Hematopoietic multipotent progenitor cell treated with erythropoietin and hydrocortisone succinate and interleukin-3 and kit ligand, for 4 days (in vitro differentiated cells): Measurements from ENCODE around the gene MYO3B.

ENCODE experiments used
- DNase-seq: peaks from one replicate; pipeline ENCODE4 v3.0.0-alpha.2; 2015

Gene MYO3B

GRCh38 chr2:170241756-170242155 lies 63.8 kb downstream of the MYO3B start:
- no peak for DNase-seq

GRCh38 chr2:170243118-170243837 lies 65.3 kb downstream of the MYO3B start:
- DNase-seq, result peak; percentile 51

DNA sequence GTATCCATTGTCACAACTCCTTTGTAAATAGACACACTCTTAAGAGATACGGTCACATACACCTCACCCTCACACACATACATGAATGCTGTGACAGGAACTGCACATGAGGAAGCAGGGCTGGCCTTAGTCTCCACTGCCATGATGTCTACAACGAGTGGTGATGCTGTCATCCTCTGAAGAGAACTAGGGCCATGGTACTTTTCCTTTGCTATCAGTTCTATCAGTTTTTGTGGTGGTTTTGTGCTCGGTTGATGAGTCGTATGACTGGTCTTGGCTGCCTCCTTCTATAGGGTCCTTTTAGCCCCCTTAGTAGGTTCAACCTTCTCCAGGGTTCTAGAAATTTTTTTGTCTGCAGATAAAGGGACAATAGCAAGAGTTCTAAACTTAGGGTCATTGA lies 66.0 kb downstream of the MYO3B start:
- DNase-seq, result peak; percentile 24

- DNase-seq, result no peak
Measured at GRCh38 chr2:170244555-170244954, 66.6 kb downstream of the MYO3B start.

DNA sequence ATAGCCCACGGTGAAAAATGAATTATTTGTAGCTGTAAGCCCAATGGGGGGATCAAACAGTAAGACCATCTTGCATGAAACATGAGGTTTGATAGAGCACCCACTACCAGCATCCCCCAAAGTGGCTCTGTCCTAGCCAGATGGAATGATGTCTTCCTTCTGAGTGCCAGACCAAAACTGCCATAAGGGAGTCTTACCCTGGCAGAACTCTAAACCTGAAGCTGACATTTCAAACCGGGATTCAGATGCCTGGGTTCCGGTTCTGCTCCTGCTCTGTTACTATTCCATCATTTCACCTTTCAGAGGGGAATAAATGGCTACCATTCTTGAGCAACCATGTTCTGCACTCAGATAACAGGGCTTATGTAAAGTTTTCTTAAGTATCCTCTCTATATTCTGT lies 67.4 kb downstream of the MYO3B start:
- no peak for DNase-seq

DNA sequence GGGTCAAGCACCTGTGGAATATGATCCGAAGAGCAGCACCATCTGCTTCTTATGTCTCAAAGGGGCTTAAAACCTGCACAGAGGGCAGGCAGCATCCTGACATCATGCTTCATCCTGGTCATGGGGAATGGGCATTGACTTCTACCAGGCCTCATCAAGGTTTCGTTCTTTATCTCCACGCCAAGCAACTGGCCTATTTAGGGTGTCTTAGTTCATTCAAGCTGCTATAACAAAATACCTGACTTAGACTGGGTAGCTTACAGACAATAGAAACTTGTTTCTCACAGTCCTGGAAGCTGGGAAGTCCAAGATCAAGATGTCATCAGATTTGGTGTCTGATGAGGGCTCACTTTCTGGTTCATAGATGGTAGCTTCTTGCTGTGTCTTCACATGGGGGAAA lies 69.4 kb downstream of the MYO3B start:
- no peak for DNase-seq

- no peak for DNase-seq
Measured at GRCh38 chr2:170247882-170248393, 70.0 kb downstream of the MYO3B start.

GRCh38 chr2:170248574-170249393 lies 70.8 kb downstream of the MYO3B start:
- peak; percentile 13 for DNase-seq

GRCh38 chr2:170249761-170250160 lies 71.8 kb downstream of the MYO3B start:
- no peak for DNase-seq

- no peak for DNase-seq
Measured at GRCh38 chr2:170250584-170250983, 72.6 kb downstream of the MYO3B start.

DNA sequence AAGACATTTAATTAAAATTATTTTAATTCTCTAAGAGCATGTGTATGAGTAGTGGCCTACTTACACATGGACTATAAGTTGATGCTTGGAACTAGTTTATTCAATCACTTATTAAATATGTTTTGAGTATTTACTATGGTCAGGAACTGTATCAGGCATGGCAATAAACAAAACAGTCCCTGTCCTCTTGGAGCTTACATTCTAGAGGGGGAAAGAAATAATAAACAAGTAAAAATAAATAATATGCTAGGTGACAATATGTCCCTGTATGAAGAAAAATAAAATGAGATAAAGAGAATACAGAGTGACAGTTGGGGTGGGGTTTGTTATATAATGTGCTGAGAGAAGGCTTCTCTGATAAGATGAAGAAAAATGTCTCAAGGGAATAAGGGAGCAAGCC lies 74.5 kb downstream of the MYO3B start:
- DNase-seq, result peak; percentile 15

- no peak for DNase-seq
Measured at GRCh38 chr2:170253721-170254230, 75.8 kb downstream of the MYO3B start.

DNA sequence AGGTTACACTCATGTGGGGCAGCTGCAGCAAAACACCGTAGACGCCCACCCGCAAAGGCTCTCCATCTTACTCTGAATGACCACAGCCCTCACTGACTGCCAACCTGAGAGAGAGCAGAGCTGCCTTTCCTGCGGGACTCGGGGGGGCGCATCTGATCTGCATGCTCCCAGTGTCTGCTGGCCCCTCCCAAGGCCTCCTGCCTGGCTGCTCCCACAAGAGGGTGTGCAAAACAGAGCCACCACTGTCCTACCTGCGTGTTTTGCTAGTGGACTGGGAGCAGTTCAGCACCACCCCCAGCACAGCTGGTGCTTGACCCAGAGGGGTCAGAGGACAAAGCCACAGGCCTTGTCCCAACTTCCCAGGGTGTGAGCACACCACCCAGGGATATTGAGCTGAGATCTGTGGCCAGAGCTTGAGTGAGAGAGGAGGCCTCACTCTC lies 76.4 kb downstream of the MYO3B start:
- DNase-seq, result no peak

DNA sequence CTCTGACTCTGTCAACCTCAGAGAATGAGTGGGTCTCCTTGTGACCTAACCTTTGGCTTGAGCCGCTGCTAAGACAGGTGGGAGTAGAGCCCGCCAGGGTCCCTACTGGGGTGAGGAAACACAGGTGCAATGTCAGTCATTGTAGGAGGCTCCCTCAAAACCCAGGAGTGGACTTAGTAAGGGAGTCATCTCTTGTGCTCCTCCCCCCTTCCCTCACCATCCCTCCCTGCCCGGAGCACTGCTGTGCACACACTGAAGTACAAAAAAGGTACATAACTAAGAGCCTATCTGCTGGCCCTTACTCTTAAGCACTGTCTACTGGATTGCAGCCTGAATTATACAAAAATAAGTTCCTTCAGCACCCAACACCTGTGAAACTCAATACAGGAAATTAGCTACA lies 77.2 kb downstream of the MYO3B start:
- no peak for DNase-seq

DNA sequence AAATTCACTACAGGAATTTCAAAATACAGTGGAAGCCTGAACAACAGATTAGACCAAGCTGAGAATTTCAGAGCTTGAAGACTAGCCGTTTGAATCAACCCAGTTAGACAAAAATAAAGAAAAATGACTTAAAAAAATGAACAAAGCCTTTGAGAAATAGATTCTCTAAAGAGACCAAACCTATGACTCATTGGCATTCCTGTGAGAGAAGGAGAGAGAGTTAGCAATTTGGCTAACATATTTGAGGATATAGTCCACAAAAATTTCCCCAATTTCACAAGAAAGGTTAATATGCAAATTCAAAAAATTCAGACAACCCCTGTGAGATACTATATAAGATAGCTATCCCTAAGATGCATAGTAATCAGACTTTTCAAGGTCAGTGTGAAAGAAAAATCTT lies 78.0 kb downstream of the MYO3B start:
- DNase-seq, result no peak

DNA sequence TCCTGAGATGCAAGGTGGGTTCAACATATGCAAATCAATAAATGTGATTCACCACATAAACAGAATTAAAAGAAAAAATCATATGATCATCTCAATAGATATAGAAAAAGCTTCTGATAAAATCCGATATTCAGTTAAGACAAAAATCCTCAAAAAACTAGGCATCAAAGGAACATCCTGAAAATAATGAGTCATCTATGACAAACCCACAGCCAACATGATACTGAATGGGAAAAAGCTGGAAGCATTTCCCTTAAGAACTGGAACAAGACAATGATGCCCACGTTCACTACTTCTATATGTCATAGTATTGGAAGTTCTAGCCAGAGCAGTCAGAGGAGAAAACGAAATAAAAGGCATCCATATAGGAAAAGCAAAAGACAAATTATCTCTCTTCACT lies 80.4 kb downstream of the MYO3B start:
- DNase-seq, result no peak

DNA sequence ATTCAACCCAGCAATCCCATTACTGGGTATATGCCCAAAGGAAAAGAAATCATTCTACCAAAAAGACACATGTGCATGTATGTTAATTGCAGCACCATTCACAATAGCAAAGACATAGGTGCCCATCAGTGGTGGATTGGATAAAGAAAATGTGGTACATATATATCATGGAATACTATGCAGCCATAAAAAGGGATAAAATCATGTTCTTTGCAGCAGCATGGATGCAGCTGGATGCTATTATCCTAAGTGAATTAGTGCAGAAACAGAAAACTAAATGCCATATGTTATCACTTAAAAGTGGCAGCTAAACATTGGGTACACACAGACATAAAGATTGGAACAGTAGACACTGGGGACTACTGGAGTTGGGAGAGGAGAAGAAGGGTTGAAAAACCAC lies 82.2 kb downstream of the MYO3B start:
- DNase-seq, result no peak

DNA sequence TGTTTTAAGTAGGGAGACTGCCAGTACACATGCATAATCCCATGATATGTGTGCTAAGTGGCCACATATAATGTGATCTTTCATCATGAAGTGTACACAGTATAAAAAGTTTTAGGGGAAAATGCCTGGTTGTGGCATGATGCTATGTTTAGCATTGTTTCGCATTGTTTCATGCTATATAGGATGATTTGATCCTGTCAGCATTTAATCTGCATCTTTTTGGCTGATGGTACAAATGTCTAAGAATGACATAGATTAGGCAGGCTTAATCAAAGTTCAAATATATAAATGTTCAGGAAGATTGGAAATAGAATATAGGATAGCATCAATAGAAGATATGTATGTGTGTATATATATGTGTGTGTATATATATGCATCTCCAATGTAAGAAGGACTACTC lies 83.6 kb downstream of the MYO3B start:
- no peak for DNase-seq

DNA sequence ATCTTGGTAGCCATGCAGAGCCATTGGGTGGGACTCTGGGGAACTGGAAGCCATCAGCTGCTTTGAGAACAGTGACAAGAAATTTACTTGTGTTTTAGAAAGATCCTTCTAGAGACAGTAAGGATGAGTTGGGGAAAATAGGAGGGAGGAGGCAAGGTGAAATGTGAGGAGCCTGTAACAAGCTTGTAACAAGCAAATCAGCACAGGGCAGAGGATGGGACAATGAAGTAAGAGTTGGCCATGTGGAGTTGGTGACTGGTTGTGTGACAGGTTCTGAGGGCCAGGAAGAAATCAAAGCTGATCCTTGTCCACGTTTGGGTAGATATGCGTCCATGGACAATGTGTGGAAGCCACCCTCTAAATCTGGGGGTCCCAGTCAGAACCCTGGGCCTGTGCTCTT lies 84.4 kb downstream of the MYO3B start:
- DNase-seq, result no peak

DNA sequence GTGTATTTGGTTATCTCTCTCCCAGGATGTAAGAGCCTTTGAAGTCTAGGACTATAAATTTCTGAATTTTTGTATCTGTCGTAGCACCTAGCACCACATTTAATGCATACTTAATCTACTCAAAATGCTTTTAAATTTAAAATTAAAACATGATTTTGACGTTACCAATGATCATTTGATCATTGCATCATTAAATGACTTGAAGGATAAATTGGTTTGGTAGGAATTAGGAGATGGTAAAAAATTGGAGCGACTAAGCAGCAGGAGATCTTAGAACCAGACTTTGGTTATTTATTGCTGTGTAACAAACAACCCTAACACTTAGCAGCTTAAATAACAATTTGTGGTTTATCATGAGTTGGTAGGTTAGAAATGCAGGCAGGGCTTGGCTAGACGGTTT lies 84.9 kb downstream of the MYO3B start:
- no peak for DNase-seq

DNA sequence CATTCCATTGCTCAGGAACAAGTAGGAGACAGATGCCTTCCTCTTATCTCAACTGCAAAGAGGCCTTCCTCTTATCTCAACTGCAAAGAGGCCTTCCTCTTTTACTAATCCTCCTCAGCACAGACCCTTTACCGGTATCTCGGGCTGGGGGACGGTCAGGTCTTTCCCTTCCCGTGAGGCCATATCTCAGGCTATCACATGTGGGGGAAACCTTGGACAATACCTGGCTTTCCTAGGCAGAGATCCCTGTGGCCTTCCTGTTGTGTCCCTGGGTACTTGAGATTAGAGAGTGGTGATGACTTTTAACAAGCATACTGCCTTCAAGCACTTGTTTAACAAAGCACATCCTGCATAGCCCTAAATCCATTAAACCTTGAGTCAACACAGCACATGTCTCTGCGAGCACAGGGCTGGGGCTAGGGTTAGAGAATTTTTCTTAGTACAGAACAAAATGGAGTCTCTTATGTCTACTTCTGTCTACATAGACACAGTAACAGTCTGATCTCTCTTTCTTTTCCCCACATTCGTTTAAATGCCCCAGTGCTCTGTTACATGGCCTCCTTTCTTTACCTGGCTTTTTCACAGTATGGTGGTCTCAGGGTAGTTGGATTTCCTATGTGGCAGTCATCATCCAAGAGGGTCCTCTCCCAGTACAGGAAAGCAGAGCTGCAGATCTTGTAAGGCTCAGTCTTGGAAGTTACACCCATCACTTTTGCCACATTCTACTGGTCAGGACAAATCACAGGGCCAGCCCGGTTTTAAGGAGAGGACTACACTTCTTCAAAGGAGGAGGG lies 86.0 kb downstream of the MYO3B start:
- peak; percentile 84 for DNase-seq

DNA sequence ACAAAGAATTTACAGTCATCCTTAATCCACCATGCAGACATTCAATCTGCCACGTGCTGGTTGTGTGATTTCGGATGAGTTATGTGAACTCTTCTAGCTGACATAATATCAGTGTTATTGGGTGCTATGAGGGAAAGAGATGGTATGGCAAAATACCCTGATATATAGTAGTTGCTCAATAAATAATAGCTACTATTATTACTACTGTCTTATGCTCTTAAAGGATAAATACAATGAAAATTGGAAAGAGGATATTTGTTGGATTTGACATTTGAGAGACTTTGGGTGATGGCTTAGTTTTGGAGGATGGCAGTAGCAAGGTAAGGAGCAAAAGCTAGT lies 86.5 kb downstream of the MYO3B start:
- DNase-seq, result no peak

DNA sequence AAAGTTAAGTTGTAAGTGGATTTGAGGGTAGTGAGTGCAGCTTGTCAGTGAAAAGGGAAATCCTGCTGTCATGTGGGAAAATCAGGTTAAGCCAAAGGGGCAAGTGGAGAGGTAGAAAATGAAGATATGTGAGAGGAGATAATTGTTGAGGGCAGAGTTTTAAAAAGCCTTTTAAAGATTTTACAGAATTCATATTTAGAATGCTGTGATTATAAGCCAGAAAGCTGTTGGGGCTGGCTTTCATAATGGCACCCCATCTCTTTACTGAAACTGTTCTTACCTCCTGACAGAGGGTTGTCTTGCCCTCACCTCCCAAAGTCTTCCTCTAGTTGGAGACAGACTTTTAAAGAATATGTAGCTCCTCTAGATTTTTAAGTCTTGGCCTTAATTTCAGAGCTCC lies 86.9 kb downstream of the MYO3B start:
- DNase-seq, result no peak
